Measurements from ENCODE around the gene IRF1.
"Not testable (repeated sequence)": the region's sequence is repeated elsewhere in the genome, so short reads cannot be mapped to it uniquely, and the experiment has no call there.

IRF1 gene

GRCh38 chr5:132490484-132491367 lies at the start of gene IRF1:
IRF1 (minus strand) TSS chr5:132490773; CDS start chr5:132489478, 1,295 bp downstream.
- peak; percentile 98 to 99 for DNase-seq

GRCh38 chr5:132540149-132540548 lies 49.6 kb upstream of the IRF1 start:
- no peak for DNase-seq

GRCh38 chr5:132539716-132540115 lies 49.1 kb upstream of the IRF1 start:
- no peak for DNase-seq

GRCh38 chr5:132530946-132531345 lies 40.4 kb upstream of the IRF1 start:
- DNase-seq = no peak

GRCh38 chr5:132528866-132529634 lies 38.5 kb upstream of the IRF1 start:
- DNase-seq = peak in 1 of 2 donors; percentile 9

- no peak for DNase-seq
These were observed 37.4 kb upstream of the IRF1 start for GRCh38 chr5:132528021-132528420.

- no peak for DNase-seq
These were observed 36.5 kb upstream of the IRF1 start for GRCh38 chr5:132526974-132527564.

- peak; percentile 3 to 60 for DNase-seq
These were observed 35.9 kb upstream of the IRF1 start for GRCh38 chr5:132526290-132526973.

GRCh38 chr5:132525299-132525724 lies 34.7 kb upstream of the IRF1 start:
- DNase-seq = no peak

- DNase-seq = not testable (repeated sequence)
These were observed 34.3 kb upstream of the IRF1 start for GRCh38 chr5:132524877-132525276.

- not testable (repeated sequence) for DNase-seq
These were observed 31.5 kb upstream of the IRF1 start for GRCh38 chr5:132522067-132522466.

GRCh38 chr5:132513618-132514336 lies 23.2 kb upstream of the IRF1 start:
- DNase-seq = not testable (repeated sequence)

GRCh38 chr5:132510076-132510475 lies 19.5 kb upstream of the IRF1 start:
- no peak for DNase-seq

GRCh38 chr5:132506094-132506692 lies 15.6 kb upstream of the IRF1 start:
- no peak for DNase-seq

- DNase-seq = no peak
These were observed 15.1 kb upstream of the IRF1 start for GRCh38 chr5:132505641-132506040.

- DNase-seq = no peak
These were observed 14.2 kb upstream of the IRF1 start for GRCh38 chr5:132504746-132505145.

- DNase-seq = no peak
These were observed 12.7 kb upstream of the IRF1 start for GRCh38 chr5:132503244-132503643.

GRCh38 chr5:132501961-132502931 lies 11.7 kb upstream of the IRF1 start:
- DNase-seq = no peak

GRCh38 chr5:132501629-132501956 lies 11.0 kb upstream of the IRF1 start:
- DNase-seq = no peak

- peak; percentile 81 to 84 for DNase-seq
These were observed 10.5 kb upstream of the IRF1 start for GRCh38 chr5:132500931-132501628.
